Retinal pigment epithelial cell (primary cell): ENCODE data around the gene GRIA1.

ENCODE experiments used
- DNase-seq: peaks from one replicate; pipeline ENCODE4 v3.0.0-alpha.2; 2010; ENCODE audit warnings: low read depth
- H3K4me3 ChIP-seq: 2 replicates; pipeline ENCODE4 v1.5.1; 2011; ENCODE audit warnings: mild to moderate bottlenecking, low read length, control low read depth, moderate library complexity
- TF ChIP-seq, protein P1 (sequence below): conservative IDR thresholded peaks from 2 replicates; pipeline ENCODE4 v1.5.1; 2011; ENCODE audit warnings: low read depth, low read length, control low read depth, inconsistent platforms

Gene GRIA1

DNA sequence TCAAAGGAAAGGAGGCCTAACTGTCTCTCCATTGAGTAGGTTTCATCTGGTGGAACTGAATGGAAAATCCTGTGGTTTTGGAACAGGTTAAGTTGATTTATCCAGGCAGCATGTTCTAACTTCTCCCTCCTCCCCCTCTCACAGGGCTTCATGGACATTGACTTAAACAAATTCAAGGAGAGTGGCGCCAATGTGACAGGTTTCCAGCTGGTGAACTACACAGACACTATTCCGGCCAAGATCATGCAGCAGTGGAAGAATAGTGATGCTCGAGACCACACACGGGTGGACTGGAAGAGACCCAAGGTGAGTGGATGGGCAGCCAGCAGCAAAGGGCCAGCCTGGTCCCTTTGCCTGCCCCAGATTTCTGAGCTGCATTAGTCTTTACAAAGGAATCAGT is 183.9 kb downstream of the GRIA1 start:
- no peak for DNase-seq
- TF ChIP-seq, protein P1, sequence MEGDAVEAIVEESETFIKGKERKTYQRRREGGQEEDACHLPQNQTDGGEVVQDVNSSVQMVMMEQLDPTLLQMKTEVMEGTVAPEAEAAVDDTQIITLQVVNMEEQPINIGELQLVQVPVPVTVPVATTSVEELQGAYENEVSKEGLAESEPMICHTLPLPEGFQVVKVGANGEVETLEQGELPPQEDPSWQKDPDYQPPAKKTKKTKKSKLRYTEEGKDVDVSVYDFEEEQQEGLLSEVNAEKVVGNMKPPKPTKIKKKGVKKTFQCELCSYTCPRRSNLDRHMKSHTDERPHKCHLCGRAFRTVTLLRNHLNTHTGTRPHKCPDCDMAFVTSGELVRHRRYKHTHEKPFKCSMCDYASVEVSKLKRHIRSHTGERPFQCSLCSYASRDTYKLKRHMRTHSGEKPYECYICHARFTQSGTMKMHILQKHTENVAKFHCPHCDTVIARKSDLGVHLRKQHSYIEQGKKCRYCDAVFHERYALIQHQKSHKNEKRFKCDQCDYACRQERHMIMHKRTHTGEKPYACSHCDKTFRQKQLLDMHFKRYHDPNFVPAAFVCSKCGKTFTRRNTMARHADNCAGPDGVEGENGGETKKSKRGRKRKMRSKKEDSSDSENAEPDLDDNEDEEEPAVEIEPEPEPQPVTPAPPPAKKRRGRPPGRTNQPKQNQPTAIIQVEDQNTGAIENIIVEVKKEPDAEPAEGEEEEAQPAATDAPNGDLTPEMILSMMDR: no peak
- H3K4me3 ChIP-seq: no peak overlapping the region

DNA sequence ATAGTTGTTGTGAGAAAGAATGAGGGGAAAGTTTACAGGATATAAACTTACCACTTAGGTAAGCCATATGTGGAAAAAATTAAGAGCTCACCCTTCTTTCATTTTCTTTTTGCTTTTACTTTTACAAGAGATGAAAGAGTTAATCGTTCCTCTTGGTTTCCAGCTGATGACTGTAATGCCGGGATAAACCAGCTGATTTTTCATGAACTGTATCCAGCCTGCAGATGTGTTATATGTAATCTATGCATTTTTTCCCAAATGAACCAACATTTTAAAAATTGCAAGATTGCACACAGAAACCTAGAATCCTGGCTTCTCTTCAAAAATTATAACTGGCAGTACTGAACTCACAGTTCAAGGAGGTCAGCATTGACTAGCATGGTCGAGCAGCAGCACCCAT is 185.9 kb downstream of the GRIA1 start:
- no peak overlapping the region for H3K4me3 ChIP-seq
- TF ChIP-seq, protein P1: no peak
- no peak for DNase-seq

DNA sequence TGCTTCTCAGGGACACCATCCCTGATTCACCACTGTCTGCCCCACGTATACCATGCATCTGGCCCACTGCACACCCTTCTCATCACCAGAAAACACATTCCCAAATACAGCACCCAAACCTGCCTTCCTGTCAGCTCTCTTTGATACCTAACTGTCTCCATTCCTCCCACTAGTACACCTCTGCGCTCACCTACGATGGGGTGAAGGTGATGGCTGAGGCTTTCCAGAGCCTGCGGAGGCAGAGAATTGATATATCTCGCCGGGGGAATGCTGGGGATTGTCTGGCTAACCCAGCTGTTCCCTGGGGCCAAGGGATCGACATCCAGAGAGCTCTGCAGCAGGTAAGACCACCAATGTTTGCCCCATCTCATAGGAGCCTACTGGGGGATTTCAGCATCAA is 186.4 kb downstream of the GRIA1 start:
- TF ChIP-seq, protein P1: no peak
- no peak overlapping the region for H3K4me3 ChIP-seq
- DNase-seq: no peak

DNA sequence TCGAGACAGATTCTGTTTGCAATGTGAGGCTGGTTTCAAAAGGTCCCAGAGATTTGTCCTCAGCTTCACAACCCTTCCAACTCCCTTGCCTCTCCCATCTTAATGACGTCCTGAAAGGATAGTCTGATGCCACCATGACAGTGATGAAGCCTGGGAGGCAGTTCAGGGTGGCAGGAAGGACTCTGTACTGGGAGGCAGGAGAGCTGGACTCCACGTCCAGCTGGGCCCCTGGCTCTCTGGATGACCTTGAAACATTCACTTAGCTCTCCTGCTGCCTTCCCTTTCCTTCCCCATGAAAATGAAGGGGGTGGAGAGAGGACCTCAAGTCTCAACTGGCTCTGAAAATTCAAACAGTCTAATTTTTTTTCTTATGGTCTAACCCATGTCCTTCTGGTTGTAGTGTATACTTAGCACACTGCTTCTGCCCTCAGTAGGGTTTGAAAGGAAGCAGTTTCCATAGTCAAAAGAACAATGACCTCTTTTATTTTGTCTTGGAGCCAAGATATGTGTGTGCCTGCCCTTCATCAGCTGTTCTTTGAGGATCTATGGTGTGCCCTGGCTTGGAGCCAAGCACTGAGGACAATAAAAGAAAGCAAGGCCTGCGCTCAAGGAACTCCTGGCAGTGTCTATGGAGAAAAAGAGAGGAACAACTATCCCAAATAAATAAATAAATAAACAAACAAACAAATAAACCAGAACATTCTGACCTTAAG is 188.3 kb downstream of the GRIA1 start:
- TF ChIP-seq, protein P1: no peak
- no peak overlapping the region for H3K4me3 ChIP-seq
- DNase-seq: no peak

DNA sequence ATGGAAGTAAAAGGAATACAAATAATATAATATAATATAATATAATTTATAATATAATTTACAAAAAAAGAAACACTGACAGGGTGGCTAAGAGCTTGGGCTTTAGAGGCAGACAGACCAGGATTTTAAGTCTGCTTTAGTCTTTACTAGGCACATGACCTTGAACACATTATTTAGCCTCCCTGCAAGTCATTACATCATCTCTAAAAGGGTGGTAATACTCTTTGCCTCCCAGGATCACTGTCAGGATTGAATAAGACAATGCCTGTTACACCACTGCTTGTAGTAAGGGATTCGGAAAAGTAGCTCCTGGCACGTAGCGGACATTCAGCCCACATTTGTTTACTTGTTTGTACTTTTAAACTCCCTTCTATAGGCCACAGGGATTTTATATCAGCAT is 199.8 kb downstream of the GRIA1 start:
- TF ChIP-seq, protein P1: no peak
- no peak for DNase-seq
- no peak overlapping the region for H3K4me3 ChIP-seq

DNA sequence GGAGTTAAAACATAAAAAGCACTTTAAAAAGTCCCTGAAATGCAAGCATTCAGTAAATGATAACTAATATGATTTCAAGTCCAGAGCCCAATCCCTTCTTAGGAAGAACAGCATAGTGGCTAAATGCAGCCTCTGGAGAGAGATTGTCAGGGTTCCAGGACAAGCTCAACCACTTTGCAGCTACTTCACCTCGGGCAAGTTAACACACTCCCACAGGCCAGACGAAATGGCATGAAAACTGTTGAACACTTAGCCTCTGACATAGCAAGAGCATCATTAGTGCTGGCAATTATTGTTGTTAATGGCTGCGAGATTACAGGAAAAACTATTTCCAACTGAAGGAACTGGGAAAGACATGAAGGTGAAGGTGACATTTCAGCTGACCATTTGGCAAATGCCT is 205.8 kb downstream of the GRIA1 start:
- H3K4me3 ChIP-seq: no peak overlapping the region
- TF ChIP-seq, protein P1: no peak
- no peak for DNase-seq

DNA sequence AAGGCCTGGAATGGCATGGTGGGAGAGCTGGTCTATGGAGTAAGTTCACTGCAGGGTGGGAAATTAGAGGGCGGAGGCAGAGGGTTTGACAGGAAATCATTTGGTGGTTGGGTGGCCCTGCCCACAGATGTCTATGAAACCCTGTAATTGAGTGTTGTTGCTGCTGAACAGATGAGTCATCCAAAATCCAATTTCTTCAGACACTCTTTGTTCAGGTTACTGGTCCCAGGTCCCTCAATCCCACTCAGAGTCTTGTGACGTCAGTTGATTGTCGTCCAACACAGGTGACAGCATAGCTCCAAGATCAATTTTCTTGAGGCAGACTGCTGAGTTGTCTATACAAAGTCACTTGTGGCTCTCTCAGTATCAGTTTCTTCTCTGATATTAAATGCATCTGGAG is 208.6 kb downstream of the GRIA1 start:
- no peak for DNase-seq
- no peak overlapping the region for H3K4me3 ChIP-seq
- TF ChIP-seq, protein P1: no peak
